Memory B cell (primary cell): ENCODE results near the gene HIRIP3.

Experiments
- ATAC-seq: fragments of 150-1000 bp; cut with Tn5 transposase; 2 replicates; pipeline ENCODE4 v1.10.0; 2021; ENCODE audit warnings: low read depth, mild to moderate bottlenecking, moderate library complexity
- DNase-seq, 2 donors: peaks; one replicate each; pipeline ENCODE4 v3.0.0; 2022; ENCODE audit warnings: low spot score in 2 of 2
- H3K27ac Mint-ChIP-seq: one replicate; pipeline ENCODE4 v1.8.0; 2022; ENCODE audit warnings: mild to moderate bottlenecking, moderate library complexity, mixed read lengths
- H3K27me3 Mint-ChIP-seq: one replicate; pipeline ENCODE4 v1.8.0; 2022; ENCODE audit warnings: mixed read lengths
- H3K36me3 Mint-ChIP-seq: one replicate; pipeline ENCODE4 v1.8.0; 2022; ENCODE audit warnings: mild to moderate bottlenecking, mixed read lengths
- H3K4me1 Mint-ChIP-seq: one replicate; pipeline ENCODE4 v1.8.0; 2022; ENCODE audit warnings: mixed read lengths
- H3K4me3 Mint-ChIP-seq: one replicate; pipeline ENCODE4 v1.8.0; 2022; ENCODE audit warnings: mild to moderate bottlenecking, moderate library complexity, mixed read lengths
- H3K9me3 Mint-ChIP-seq: one replicate; pipeline ENCODE4 v1.8.0; 2022; ENCODE audit warnings: mixed read lengths

Gene HIRIP3

DNA sequence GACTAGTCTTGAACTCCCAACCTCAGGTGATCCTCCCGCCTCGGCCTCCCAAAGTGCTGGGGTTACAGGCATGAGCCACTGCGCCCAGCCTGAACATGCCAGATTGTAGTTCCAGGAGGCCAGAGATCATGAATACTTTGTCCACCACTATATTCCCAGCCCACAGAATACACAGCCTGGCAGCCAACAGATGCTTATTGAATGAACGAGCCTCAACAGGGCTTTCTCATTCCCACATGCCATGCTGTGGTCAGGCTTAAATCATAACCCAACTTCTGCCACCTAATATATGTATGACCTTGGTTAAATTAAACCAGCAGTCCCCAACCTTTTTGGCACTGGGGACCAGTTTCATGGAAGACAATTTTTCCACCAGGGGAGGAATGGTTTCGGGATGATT is 36.7 kb downstream of the HIRIP3 start:
- no peak for ATAC-seq
- Mint-ChIP-seq H3K9me3 (no peaks in the 10 kb centered on the region), H3K4me1 (peaks cover 14% of the 10 kb centered on the region), H3K27me3 (no peaks in the 10 kb centered on the region), H3K4me3 (no peak overlapping the region), H3K36me3 (no peaks in the 10 kb centered on the region), H3K27ac (no peak overlapping the region)
- no peak for DNase-seq

DNA sequence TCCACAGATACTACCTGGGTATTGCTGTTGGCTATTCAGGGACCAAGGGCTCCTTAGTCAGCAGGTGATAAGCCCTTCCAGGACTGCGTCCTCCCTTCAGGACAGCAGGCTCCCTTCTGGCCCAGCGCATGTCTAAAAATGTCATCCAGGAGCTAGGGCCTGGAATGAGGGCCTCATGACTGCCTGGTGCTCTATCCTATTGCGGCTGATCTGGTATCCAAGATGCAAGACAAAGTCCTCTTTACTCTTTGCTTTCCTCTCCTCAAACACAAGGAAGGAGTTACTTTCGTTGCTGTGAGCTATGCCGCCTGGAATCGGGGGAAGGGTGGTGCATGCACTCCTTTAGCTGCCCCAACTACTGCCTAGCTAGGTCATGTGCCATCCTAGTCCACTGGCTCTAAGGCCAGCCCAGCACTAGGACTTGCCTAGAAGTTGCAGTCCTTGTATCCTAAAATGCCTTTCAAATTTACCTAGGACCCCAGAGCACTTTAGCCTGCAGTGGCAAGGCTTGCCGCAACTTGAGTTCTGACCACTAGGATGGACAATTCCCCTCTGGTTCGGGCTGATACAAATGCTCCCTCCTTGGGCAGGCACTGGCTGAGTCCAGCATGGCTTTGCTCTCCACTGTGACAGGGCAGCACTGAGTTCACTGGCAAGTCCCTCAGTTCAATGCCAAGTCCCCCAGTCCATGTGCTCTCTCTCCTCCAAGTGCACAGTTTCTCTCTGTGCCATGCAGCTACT is 43.6 kb downstream of the HIRIP3 start:
- Mint-ChIP-seq H3K4me3 (no peak overlapping the region), H3K36me3 (peaks cover 6% of the 10 kb centered on the region), H3K9me3 (no peaks in the 10 kb centered on the region), H3K27me3 (peaks cover 9% of the 10 kb centered on the region), H3K27ac (no peak overlapping the region), H3K4me1 (no peaks in the 10 kb centered on the region)
- DNase-seq: no peak
- no peak for ATAC-seq

DNA sequence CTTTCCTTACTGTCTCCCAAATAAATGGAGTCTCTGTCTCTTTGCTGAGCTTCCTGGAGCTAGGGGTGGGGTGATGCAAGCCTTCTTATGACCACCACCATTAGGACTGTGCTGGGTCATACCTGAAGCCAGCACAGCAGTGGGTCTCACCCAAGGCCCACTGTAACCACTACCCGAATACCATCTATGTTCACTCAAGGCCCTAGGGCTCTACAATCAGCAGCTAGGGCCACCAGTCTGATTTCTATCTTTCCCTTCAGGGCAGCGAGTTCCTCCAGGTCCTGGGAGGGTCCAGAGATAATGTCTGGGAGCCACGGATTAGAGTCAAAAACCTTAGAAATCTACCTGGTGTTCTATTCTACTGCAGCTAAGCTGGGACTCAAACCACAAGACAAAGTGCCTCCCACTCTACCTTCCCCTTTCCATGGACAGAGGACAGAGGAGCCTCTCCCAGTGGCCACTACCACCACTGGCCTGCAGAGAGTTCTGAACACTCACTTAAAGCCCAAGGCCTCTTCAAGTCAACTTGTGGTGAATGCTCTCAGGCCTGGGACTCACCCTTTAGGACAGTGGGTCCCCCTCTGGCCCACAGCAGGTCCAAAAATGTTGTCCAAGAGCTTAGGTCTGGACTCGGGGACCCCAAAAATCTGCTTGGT is 44.5 kb downstream of the HIRIP3 start:
- ATAC-seq: no peak
- peaks cover 9% of the 10 kb centered on the region for H3K27me3 Mint-ChIP-seq
- H3K4me3 Mint-ChIP-seq: no peak overlapping the region

DNA sequence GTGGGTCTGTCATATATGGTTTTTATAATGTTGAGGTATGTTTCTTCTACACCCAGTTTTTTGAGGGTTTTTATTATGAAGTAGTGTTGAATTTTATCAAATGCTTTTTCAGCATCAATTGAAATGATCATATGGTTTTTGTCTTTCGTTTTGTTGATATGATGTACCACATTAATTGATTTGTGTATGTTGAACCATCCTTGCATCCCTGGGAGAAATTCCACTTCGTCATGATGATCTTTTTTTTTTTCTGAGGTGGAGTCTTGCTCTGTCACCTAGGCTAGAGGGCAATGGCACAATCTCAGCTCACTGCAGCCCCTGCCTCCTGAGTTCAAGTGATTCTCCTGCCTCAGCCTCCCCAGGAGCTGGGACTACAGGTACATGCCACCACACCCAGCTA is 47.5 kb downstream of the HIRIP3 start:
- Mint-ChIP-seq H3K9me3 (no peaks in the 10 kb centered on the region), H3K36me3 (peaks cover 6% of the 10 kb centered on the region), H3K27ac (no peak overlapping the region), H3K4me1 (no peaks in the 10 kb centered on the region), H3K27me3 (peaks cover 9% of the 10 kb centered on the region), H3K4me3 (no peak overlapping the region)
- ATAC-seq (no peak), DNase-seq (no peak)

More for the DNA sequence above, 44.5 kb downstream of the HIRIP3 start:
- Mint-ChIP-seq H3K27ac (no peak overlapping the region), H3K36me3 (peaks cover 6% of the 10 kb centered on the region), H3K9me3 (no peaks in the 10 kb centered on the region), H3K4me1 (no peaks in the 10 kb centered on the region)
- no peak for DNase-seq

DNA sequence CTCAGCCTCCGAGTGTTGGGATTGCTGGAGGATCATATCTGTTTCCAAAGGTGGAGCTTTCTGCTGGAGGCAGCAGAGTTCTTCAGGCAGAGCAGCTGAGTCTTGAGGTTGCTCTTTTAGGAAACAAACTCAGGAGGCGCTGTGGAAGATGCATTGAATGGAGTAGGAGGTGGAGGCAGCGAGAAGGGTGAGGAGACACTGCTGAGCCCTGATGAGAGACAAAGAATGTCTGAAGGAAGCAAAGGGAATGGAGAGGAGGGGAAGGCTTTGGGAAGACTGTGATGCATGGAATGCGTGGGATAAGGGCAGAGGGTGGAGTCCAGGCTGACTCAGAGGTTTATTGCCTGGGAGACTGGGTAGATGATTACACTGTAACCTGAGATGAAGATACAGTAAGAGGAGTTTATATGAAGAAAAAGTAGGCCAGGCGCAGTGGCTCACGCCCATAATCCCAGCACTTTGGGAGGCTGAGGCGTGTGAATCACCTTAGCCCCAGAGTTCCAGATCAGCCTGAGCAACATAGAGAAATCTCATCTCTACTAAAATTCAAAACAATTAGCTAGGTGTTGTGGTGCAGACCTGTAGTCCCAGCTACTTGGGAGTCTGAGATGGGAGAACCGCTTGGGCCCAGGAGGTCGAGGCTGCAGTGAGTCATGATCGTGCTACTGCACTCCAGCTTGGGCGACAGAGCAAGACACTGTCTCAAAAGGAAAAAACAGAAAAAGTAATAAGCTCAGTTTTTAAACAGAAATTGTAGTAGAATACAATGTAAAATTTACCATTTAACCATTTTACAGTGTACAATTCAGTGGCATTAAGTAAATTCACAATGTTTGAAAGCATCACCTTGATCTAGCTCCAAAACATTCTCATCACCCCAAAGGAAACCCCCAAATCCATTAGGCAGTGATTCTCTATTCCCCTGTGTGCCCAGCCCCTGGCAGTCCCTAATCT is 51.3 kb downstream of the HIRIP3 start:
- DNase-seq (no peak), ATAC-seq (no peak)
- H3K36me3 Mint-ChIP-seq: no peaks in the 10 kb centered on the region
- no peaks in the 10 kb centered on the region for H3K4me1 Mint-ChIP-seq
- no peak overlapping the region for H3K4me3 Mint-ChIP-seq
- peaks cover 8% of the 10 kb centered on the region for H3K27me3 Mint-ChIP-seq
- H3K9me3 Mint-ChIP-seq: no peaks in the 10 kb centered on the region
- H3K27ac Mint-ChIP-seq: no peak overlapping the region
